ENCODE results near the gene UROS.

DNA sequence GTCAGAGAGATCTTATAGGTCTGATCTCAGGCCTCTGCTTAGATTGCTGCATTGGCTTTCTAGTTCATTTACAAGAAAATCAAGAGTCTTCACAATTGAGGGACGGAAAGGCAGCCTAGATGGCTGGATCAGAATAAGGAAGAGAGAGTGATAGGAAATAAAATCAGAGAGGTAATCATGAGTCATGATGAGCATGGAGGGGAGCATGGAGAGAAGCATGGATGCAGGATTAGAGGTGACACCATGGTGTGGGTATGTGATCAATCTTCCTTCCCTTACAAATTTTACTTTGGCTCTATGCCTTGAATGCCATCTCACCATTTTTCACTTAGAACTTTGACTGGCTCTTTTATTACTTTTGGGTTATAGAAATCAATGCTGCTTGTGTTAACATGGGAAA is 1.7 kb upstream of the UROS start:
- no peak for TF ChIP-seq CTCF (IDR thresholded peaks at IDR 0.05; ENCODE audit: low read depth, low read length)
- TF ChIP-seq EZH2phosphoT487 (IDR thresholded peaks at IDR 0.05; ENCODE audit: low read depth), result no peak

Data from OCI-LY3 (cell line).